Esophagus muscularis mucosa (tissue), 4 donors: Measurements from ENCODE around the gene ISOC2. TPM values are rescaled to one million over a fixed set of nuclear protein-coding genes. Genes with fewer than 3 reads are reported as not detected.
"Not testable (repeated sequence)": the region's sequence is repeated elsewhere in the genome, so short reads cannot be mapped to it uniquely, and the experiment has no call there.

Source experiments
- DNase-seq: peaks from one replicate; pipeline ENCODE4 v3.0.0-alpha.2; 2017; ENCODE audit errors: extremely low spot score
- H3K27ac ChIP-seq, 4 donors: fragments of 200-600 bp; sonication (generic); replicated peaks in 1 of 4; 1 replicate in 3 of 4; 2 replicates in 1 of 4; pipeline ENCODE4 v1.5.1; 2016 to 2019; ENCODE audit warnings: mild to moderate bottlenecking in 1 of 4
- H3K27me3 ChIP-seq, 4 donors: fragments of 200-600 bp; sonication (generic); one replicate each; pipeline versions ENCODE4 v1.5.1 to v1.6.0; 2016 to 2019
- H3K36me3 ChIP-seq, 4 donors: fragments of 200-600 bp; sonication (generic); one replicate each; pipeline ENCODE4 v1.5.1; 2016 to 2019
- H3K4me1 ChIP-seq, 4 donors: fragments of 200-600 bp; sonication (generic); one replicate each; pipeline ENCODE4 v1.5.1; 2016 to 2019
- H3K4me3 ChIP-seq, 4 donors: fragments of 200-600 bp; sonication (generic); 1 replicate in 2 of 4; 2 replicates in 2 of 4; pipeline ENCODE4 v1.5.1; 2016 to 2019; ENCODE audit warnings: mild to moderate bottlenecking in 4 of 4, moderate library complexity in 1 of 4
- H3K9me3 ChIP-seq, 4 donors: fragments of 200-600 bp; sonication (generic); 1 replicate in 3 of 4; 2 replicates in 1 of 4; pipeline ENCODE4 v1.5.1; 2016 to 2019
- CTCF ChIP-seq, 3 experiments: fragments of 200-600 bp in 2 of 3; fragments of 450-650 bp in 1 of 3; sonication (generic) in 2 of 3; IDR thresholded peaks; one replicate each; pipeline ENCODE4 v1.5.1; 2017 to 2019; ENCODE audit warnings: antibody characterized with exemption in 3 of 3, mild to moderate bottlenecking in 2 of 3, moderate library complexity in 1 of 3
- EP300 ChIP-seq: sonication (generic); formaldehyde crosslinking; IDR thresholded peaks from one replicate; pipeline ENCODE4 v1.6.1; 2017; ENCODE audit warnings: antibody characterized with exemption
- POLR2A ChIP-seq: fragments of 450-650 bp; IDR thresholded peaks from one replicate; pipeline ENCODE4 v1.6.1; 2017; ENCODE audit warnings: antibody characterized with exemption, moderate library complexity, mild to moderate bottlenecking, low read depth
- POLR2AphosphoS5 ChIP-seq, 2 donors: sonication (generic); formaldehyde crosslinking; IDR thresholded peaks; one replicate each; pipeline ENCODE4 v1.6.1; 2017; ENCODE audit warnings: antibody characterized with exemption in 2 of 2
- WGBS: methylation state at CpG from one replicate; pipeline ENCODE4 v1.1.5; 2018; 5-methylcytosine and 5-hydroxymethylcytosine counted together
- intact Hi-C: fragments of 100-400 bp; cut with DNase I; formaldehyde crosslinking; loops from one replicate; pipeline ENCODE4 v1.15.1; 2023
- total RNA-seq, 4 donors: library from RNA; depleted of rRNA; stranded (reverse); fragments of >200 nt; gene quantifications; one replicate each; pipeline versions ENCODE4 v1.1.0 to v1.2.1, GENCODE V29; 2016

ISOC2 gene
- total RNA-seq, 4 donors from 2014 or later: 66.8 to 104 (median 77.7) TPM

- TF ChIP-seq POLR2A (no peak), EP300 (no peak), POLR2AphosphoS5 (IDR thresholded peaks at IDR 0.05) (no peak), CTCF (IDR thresholded peaks at IDR 0.05) (no peak)
- H3K36me3 ChIP-seq: peaks cover 0 to 6% (median 2%) of the 10 kb centered on the region in 4 donors
- H3K27ac ChIP-seq: no peak overlapping the region
- H3K27me3 ChIP-seq: peaks cover 5 to 71% (median 38%) of the 10 kb centered on the region in 4 donors
- H3K4me3 ChIP-seq: no peak overlapping the region
- DNase-seq: no peak
- intact Hi-C loops: no loop called here
- 48% methylated on average over 13 of the region's 16 CpGs for WGBS
- no peaks in the 10 kb centered on the region for H3K9me3 ChIP-seq
- H3K4me1 ChIP-seq: peaks cover 14 to 25% (median 24%) of the 10 kb centered on the region in 4 donors
Measured at GRCh38 chr19:55449469-55449868, 12.0 kb downstream of the ISOC2 start.

- peaks cover 14 to 28% (median 26%) of the 10 kb centered on the region in 4 donors for H3K4me1 ChIP-seq
- DNase-seq, intact Hi-C loops, H3K9me3 ChIP-seq, H3K4me3 ChIP-seq, H3K36me3 ChIP-seq, H3K27ac ChIP-seq: not testable (repeated sequence)
- WGBS: 88% methylated on average over 5 of the region's 5 CpGs
- H3K27me3 ChIP-seq: peaks cover 5 to 84% (median 48%) of the 10 kb centered on the region in 4 donors
Measured at GRCh38 chr19:55448175-55448490, 13.3 kb downstream of the ISOC2 start.

- no peak for DNase-seq
- no peaks in the 10 kb centered on the region for H3K36me3 ChIP-seq
- TF ChIP-seq EP300: no peak
- no peak for TF ChIP-seq POLR2A
- TF ChIP-seq CTCF (IDR thresholded peaks at IDR 0.05): no peak
- TF ChIP-seq POLR2AphosphoS5 (IDR thresholded peaks at IDR 0.05): no peak
- intact Hi-C loops: no loop called here
- H3K4me1 ChIP-seq: peaks cover 14 to 28% (median 26%) of the 10 kb centered on the region in 4 donors
- peaks cover 5 to 84% (median 53%) of the 10 kb centered on the region in 4 donors for H3K27me3 ChIP-seq
- H3K9me3 ChIP-seq: no peaks in the 10 kb centered on the region
- H3K27ac ChIP-seq: no peak overlapping the region
- H3K4me3 ChIP-seq: no peak overlapping the region
- WGBS: 30% methylated on average over 15 of the region's 16 CpGs
Measured at GRCh38 chr19:55447421-55448174, 13.8 kb downstream of the ISOC2 start.

- Histone ChIP-seq H3K4me3 (no peak overlapping the region), H3K36me3 (no peaks in the 10 kb centered on the region), H3K27ac (no peak overlapping the region), H3K27me3 (peaks cover 0 to 84% (median 52%) of the 10 kb centered on the region in 4 donors), H3K9me3 (no peaks in the 10 kb centered on the region), H3K4me1 (peaks cover 5 to 27% (median 23%) of the 10 kb centered on the region in 4 donors)
- TF ChIP-seq POLR2AphosphoS5 (IDR thresholded peaks at IDR 0.05): no peak
- TF ChIP-seq CTCF (IDR thresholded peaks at IDR 0.05): no peak
- no peak for TF ChIP-seq EP300
- TF ChIP-seq POLR2A: no peak
- WGBS: 64% methylated on average over 8 of the region's 8 CpGs
- no peak for DNase-seq
- intact Hi-C loops: no loop called here
Measured at GRCh38 chr19:55446060-55446459, 15.4 kb downstream of the ISOC2 start.

- Histone ChIP-seq H3K36me3 (no peaks in the 10 kb centered on the region), H3K4me1 (peaks cover 10 to 34% (median 29%) of the 10 kb centered on the region in 4 donors), H3K9me3 (no peaks in the 10 kb centered on the region), H3K27me3 (peaks cover 5 to 86% (median 61%) of the 10 kb centered on the region in 4 donors), H3K4me3 (no peak overlapping the region), H3K27ac (no peak overlapping the region)
- no peak for DNase-seq
- intact Hi-C loops: no loop called here
- TF ChIP-seq POLR2A (no peak), CTCF (IDR thresholded peaks at IDR 0.05) (no peak), POLR2AphosphoS5 (IDR thresholded peaks at IDR 0.05) (no peak), EP300 (no peak)
- 57% methylated on average over 8 of the region's 11 CpGs for whole genome bisulfite sequencing
Measured at GRCh38 chr19:55444646-55445045, 16.8 kb downstream of the ISOC2 start.
